Activated B cell treated with CpG ODN at 0.5 μM for 24 hours (primary cell): ENCODE measurements around the gene PPP1R1C. TPM values are rescaled to one million over a fixed set of nuclear protein-coding genes. Genes with fewer than 3 reads are reported as not detected.

Experiments used
- ATAC-seq: fragments of 200-7000 bp; cut with Tn5 transposase; one replicate; pipeline ENCODE4 v1.10.0; 2021; ENCODE audit warnings: low read depth, mild to moderate bottlenecking, moderate library complexity
- CTCF ChIA-PET: fragments of 350-600 bp; sonication (Branson Sonifier 250); formaldehyde crosslinking; loops from one replicate; lab custom pipeline; 2021; ENCODE audit warnings: antibody characterized with exemption; lab: Charles Lee
- POLR2A ChIA-PET: fragments of 350-600 bp; sonication (Branson Sonifier 250); formaldehyde crosslinking; loops from one replicate; lab custom pipeline; 2021; ENCODE audit warnings: antibody characterized with exemption; lab: Charles Lee
- DNase-seq: peaks from one replicate; pipeline ENCODE4 v3.0.0; 2022
- H3K27ac Mint-ChIP-seq: one replicate; pipeline ENCODE4 v1.8.0; 2020; ENCODE audit warnings: mixed read lengths
- H3K27me3 Mint-ChIP-seq: one replicate; pipeline ENCODE4 v1.8.0; 2021; ENCODE audit warnings: mixed read lengths
- H3K36me3 Mint-ChIP-seq: one replicate; pipeline ENCODE4 v1.8.0; 2021; ENCODE audit warnings: low read depth, mixed read lengths
- H3K4me1 Mint-ChIP-seq: one replicate; pipeline ENCODE4 v1.8.0; 2021; ENCODE audit warnings: mixed read lengths
- H3K4me3 Mint-ChIP-seq: one replicate; pipeline ENCODE4 v1.8.0; 2020; ENCODE audit warnings: mild to moderate bottlenecking, mixed read lengths
- H3K9me3 Mint-ChIP-seq: one replicate; pipeline ENCODE4 v1.8.0; 2020; ENCODE audit warnings: mixed read lengths
- CTCF ChIP-seq: fragments of 200-600 bp; IDR thresholded peaks from one replicate; pipeline ENCODE4 v1.8.0; 2022; ENCODE audit warnings: antibody characterized with exemption, mild to moderate bottlenecking
- intact Hi-C: fragments of 100-400 bp; cut with micrococcal nuclease; formaldehyde crosslinking; loops from one replicate; pipeline ENCODE4 v1.15.1; 2024
- total RNA-seq: library from RNA; stranded (reverse); gene quantifications from 2 replicates; pipeline ENCODE4 v1.2.3, GENCODE V29; 2022

The PPP1R1C gene
- total RNA-seq, 1 donor from 2014 or later, result not detected

- ChIA-PET CTCF (no interaction called here), POLR2A (no interaction called here)
- ATAC-seq (no peak), DNase-seq (no peak)
- intact Hi-C loops, result no loop called here
- no peaks in the 10 kb centered on the region for H3K27me3 Mint-ChIP-seq
- no peaks in the 10 kb centered on the region for H3K9me3 Mint-ChIP-seq
- H3K27ac Mint-ChIP-seq, result no peak overlapping the region
- no peaks in the 10 kb centered on the region for H3K4me1 Mint-ChIP-seq
- no peak for TF ChIP-seq CTCF
- no peak overlapping the region for H3K4me3 Mint-ChIP-seq
- no peaks in the 10 kb centered on the region for H3K36me3 Mint-ChIP-seq
These were observed 46.3 kb downstream of the PPP1R1C start for GRCh38 chr2:182031956-182032355.

GRCh38 chr2:182033449-182033848, 47.8 kb downstream of the PPP1R1C start:
- Mint-ChIP-seq H3K9me3 (no peaks in the 10 kb centered on the region), H3K27ac (no peak overlapping the region), H3K4me1 (no peaks in the 10 kb centered on the region), H3K4me3 (no peak overlapping the region), H3K36me3 (no peaks in the 10 kb centered on the region), H3K27me3 (no peaks in the 10 kb centered on the region)
- ATAC-seq, result no peak
- no peak for TF ChIP-seq CTCF
- ChIA-PET CTCF (no interaction called here), POLR2A (no interaction called here)
- intact Hi-C loops, result no loop called here
- DNase-seq, result no peak

GRCh38 chr2:182038576-182038975, 52.9 kb downstream of the PPP1R1C start:
- TF ChIP-seq CTCF, result no peak
- ChIA-PET POLR2A (no interaction called here), CTCF (no interaction called here)
- H3K27me3 Mint-ChIP-seq, result no peaks in the 10 kb centered on the region
- no peak for ATAC-seq
- no peaks in the 10 kb centered on the region for H3K36me3 Mint-ChIP-seq
- H3K27ac Mint-ChIP-seq, result no peak overlapping the region
- H3K4me3 Mint-ChIP-seq, result no peak overlapping the region
- H3K4me1 Mint-ChIP-seq, result no peaks in the 10 kb centered on the region
- intact Hi-C loops, result no loop called here
- DNase-seq, result no peak
- H3K9me3 Mint-ChIP-seq, result no peaks in the 10 kb centered on the region

GRCh38 chr2:182043021-182043420, 57.4 kb downstream of the PPP1R1C start:
- Mint-ChIP-seq H3K27ac (no peak overlapping the region), H3K27me3 (no peaks in the 10 kb centered on the region), H3K4me1 (no peaks in the 10 kb centered on the region), H3K9me3 (no peaks in the 10 kb centered on the region), H3K4me3 (no peak overlapping the region), H3K36me3 (no peaks in the 10 kb centered on the region)
- no peak for DNase-seq
- no peak for TF ChIP-seq CTCF
- ATAC-seq, result no peak
- ChIA-PET CTCF (no interaction called here), POLR2A (no interaction called here)
- intact Hi-C loops, result no loop called here

- Mint-ChIP-seq H3K27me3 (no peaks in the 10 kb centered on the region), H3K4me1 (no peaks in the 10 kb centered on the region), H3K9me3 (no peaks in the 10 kb centered on the region), H3K4me3 (no peak overlapping the region), H3K36me3 (no peaks in the 10 kb centered on the region), H3K27ac (no peak overlapping the region)
- DNase-seq (no peak), ATAC-seq (no peak)
- TF ChIP-seq CTCF, result no peak
- intact Hi-C loops, result no loop called here
- CTCF ChIA-PET, result no interaction called here
- POLR2A ChIA-PET, result no interaction called here
These were observed 58.2 kb downstream of the PPP1R1C start for GRCh38 chr2:182043861-182044260.
